Thymus (tissue), 11 donors: ENCODE data around the gene SATB2. TPM values are rescaled to one million over a fixed set of nuclear protein-coding genes. Genes with fewer than 3 reads are reported as not detected.

Experiments
- DNase-seq, 9 donors: peaks; one replicate each; pipeline ENCODE4 v3.0.0-alpha.2; 2013; ENCODE audit warnings: low spot score in 9 of 9, low read depth in 6 of 9, missing footprints in 1 of 9
- H3K27ac ChIP-seq, 2 donors: one replicate each; pipeline ENCODE4 v1.5.1; 2013; ENCODE audit warnings: control low read depth in 1 of 2, low read depth in 1 of 2, low read length in 1 of 2, mild to moderate bottlenecking in 1 of 2, moderate library complexity in 1 of 2
- H3K27me3 ChIP-seq, 2 donors: one replicate each; pipeline ENCODE4 v1.5.1; 2013; ENCODE audit warnings: low read length in 1 of 2; ENCODE audit not compliant: control insufficient read depth in 2 of 2, insufficient read depth in 1 of 2
- H3K36me3 ChIP-seq, 2 donors: one replicate each; pipeline ENCODE4 v1.5.1; 2013; ENCODE audit warnings: low read length in 1 of 2, mild to moderate bottlenecking in 1 of 2, moderate library complexity in 1 of 2; ENCODE audit not compliant: control insufficient read depth in 2 of 2, insufficient read depth in 2 of 2
- H3K4me1 ChIP-seq, 2 donors: one replicate each; pipeline ENCODE4 v1.5.1; 2013; ENCODE audit warnings: low read length in 2 of 2; ENCODE audit not compliant: control insufficient read depth in 2 of 2, insufficient read depth in 2 of 2
- H3K4me3 ChIP-seq, 2 donors: one replicate each; pipeline ENCODE4 v1.5.1; 2013; ENCODE audit warnings: low read length in 2 of 2, control low read depth in 1 of 2, mild to moderate bottlenecking in 1 of 2
- H3K9me3 ChIP-seq, 2 donors: one replicate each; pipeline ENCODE4 v1.5.1; 2013; ENCODE audit warnings: low read length in 1 of 2, mild to moderate bottlenecking in 1 of 2; ENCODE audit not compliant: control insufficient read depth in 2 of 2, insufficient read depth in 1 of 2
- WGBS: extraction: QIAGEN DNeasy Blood & Tissue Kit; methylation state at CpG from one replicate; pipeline ENCODE4 v1.1.7; 2013; 5-methylcytosine and 5-hydroxymethylcytosine counted together
- polyA plus RNA-seq: library from polyadenylated mRNA; stranded (reverse); fragments of 200-250 nt; gene quantifications from one replicate; pipeline ENCODE4 v1.2.3, GENCODE V29; 2013
- total RNA-seq: library from RNA; stranded (reverse); fragments of 120-200 nt; gene quantifications from one replicate; pipeline ENCODE4 v1.2.4, GENCODE V29; 2013
- donor health status: healthy.

SATB2 gene
- total and polyA plus RNA-seq, 2 donors, result 0.38 to 0.73 TPM

DNA sequence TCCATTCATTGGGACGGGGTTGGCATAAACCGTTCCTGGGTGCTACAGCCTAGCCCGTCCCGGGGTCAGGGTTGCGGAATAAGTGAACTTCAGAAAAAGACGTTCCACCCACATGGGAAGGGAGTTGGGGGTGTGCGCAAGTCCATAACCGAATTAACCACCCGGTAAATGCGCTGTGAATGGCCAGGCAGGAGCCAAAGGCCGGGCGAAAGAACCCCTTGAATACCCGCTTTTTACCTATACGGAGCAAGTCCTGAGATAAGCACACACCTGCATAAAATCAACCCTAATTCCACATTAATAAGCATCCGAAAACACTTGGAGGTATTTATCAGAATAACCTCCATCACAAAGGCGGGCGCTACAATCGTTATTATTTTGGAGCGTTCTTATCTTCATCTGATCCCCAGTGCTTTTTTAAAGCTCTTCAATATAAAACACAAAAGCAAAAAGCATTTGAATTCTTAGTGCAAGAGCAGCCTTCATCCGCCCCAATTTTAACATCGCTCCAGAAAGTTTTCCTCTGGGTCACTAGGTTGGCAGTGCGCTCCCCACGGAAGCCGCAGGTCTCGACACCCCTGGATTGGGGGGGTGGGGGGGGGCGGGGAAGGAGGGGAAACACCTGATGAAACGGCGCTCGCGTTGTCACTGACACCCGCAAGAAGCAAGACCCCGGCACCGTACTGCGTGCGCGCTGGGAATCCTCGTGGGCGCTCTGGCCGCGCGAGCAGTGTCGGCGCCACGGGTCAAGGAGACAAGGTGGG, 1.2 kb downstream of the SATB2 start:
- H3K4me1 ChIP-seq, result peaks cover 4 to 12% of the 10 kb centered on the region in 2 donors
- DNase-seq, result no peak
- 7% methylated on average over 44 of the region's 44 CpGs for WGBS
- no peak overlapping the region for H3K4me3 ChIP-seq
- no peak overlapping the region for H3K27ac ChIP-seq
- H3K9me3 ChIP-seq, result peaks cover 0 to 7% of the 10 kb centered on the region in 2 donors
- peaks cover 61 to 93% of the 10 kb centered on the region in 2 donors for H3K27me3 ChIP-seq
- no peaks in the 10 kb centered on the region for H3K36me3 ChIP-seq

DNA sequence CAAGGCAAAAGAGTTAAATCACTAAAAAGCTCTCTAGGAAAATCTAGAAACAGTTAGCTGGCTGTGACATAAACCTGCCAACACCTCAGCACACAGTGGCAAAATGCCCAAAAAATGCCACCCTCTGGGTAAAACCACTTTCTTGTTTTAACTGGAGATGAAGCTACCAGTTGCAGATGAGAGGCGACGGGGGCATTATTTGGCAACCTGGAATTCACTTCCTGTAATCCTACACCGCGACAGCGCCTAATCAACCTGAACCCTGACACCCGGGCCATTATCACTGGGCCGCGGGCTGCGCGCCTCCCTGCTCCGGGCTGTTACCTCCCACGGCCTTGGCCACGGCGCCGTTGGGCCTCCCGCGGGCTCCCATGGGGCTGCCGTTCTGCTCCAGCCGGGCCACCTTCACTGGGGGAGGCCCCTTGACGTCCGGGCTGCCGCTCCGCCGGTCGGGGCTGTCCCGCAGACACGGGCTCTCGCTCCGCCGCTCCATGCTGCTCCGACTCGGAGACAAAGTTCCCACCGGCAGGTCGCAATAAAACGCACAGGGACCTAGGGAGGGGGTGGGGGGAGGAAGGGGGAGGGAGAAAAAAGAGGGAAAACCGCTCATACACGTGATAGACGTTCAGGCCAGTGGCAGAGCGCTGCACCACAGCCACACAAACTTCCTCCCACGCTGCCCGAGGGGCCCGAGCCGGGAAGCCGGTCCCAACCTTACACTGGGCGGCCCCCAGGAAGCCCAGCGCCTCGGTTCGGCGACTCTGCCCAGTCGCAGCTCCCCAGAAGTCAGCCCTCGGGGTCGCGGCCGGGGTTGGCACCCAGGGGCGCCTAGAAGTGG, 2.0 kb downstream of the SATB2 start:
- peaks cover 4 to 12% of the 10 kb centered on the region in 2 donors for H3K4me1 ChIP-seq
- no peak overlapping the region for H3K4me3 ChIP-seq
- peaks cover 59 to 87% of the 10 kb centered on the region in 2 donors for H3K27me3 ChIP-seq
- peaks cover 0 to 7% of the 10 kb centered on the region in 2 donors for H3K9me3 ChIP-seq
- H3K36me3 ChIP-seq, result no peaks in the 10 kb centered on the region
- H3K27ac ChIP-seq, result no peak overlapping the region
- DNase-seq, result no peak
- 3% methylated on average over 55 of the region's 55 CpGs for WGBS

DNA sequence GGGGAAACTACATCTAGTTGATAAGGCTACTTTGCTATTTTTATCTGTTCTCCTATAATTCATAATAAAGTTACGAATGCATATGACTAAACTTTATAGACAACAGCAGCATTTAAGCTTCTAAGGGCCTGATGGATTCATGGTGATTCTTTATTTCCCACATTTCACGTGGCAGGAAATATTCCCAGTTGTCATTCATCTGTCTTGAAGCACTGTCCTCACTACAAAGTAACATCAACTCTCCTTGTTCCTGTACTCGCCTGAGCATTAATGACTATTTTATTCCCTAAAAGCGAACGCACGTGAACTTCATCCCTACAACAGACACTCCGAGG, 2.6 kb downstream of the SATB2 start:
- Histone ChIP-seq H3K9me3 (peaks cover 0 to 7% of the 10 kb centered on the region in 2 donors), H3K36me3 (no peaks in the 10 kb centered on the region), H3K27ac (no peak overlapping the region), H3K27me3 (peaks cover 55 to 81% of the 10 kb centered on the region in 2 donors), H3K4me1 (peaks cover 4 to 12% of the 10 kb centered on the region in 2 donors), H3K4me3 (no peak overlapping the region)
- 37% methylated on average over 7 of the region's 7 CpGs for WGBS
- DNase-seq, result no peak

DNA sequence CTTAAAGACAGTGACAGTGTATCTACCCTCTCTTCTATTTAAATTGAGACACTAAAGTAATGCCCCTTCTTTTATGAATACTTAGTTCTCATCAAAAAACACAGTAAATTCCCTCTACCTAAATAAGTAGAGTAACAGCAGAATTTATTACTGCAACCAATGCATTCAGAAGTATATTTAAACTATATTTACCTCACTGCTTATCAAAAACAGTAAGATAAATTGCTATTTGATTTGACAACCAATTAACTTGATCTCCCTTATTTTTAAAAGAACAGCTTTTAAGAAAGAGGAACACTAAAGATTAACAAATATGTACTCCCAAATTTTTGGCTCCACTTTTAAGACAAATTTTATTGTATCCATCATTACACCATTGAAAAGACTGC, 4.8 kb downstream of the SATB2 start:
- DNase-seq, result no peak
- peaks cover 34 to 62% of the 10 kb centered on the region in 2 donors for H3K27me3 ChIP-seq

DNA sequence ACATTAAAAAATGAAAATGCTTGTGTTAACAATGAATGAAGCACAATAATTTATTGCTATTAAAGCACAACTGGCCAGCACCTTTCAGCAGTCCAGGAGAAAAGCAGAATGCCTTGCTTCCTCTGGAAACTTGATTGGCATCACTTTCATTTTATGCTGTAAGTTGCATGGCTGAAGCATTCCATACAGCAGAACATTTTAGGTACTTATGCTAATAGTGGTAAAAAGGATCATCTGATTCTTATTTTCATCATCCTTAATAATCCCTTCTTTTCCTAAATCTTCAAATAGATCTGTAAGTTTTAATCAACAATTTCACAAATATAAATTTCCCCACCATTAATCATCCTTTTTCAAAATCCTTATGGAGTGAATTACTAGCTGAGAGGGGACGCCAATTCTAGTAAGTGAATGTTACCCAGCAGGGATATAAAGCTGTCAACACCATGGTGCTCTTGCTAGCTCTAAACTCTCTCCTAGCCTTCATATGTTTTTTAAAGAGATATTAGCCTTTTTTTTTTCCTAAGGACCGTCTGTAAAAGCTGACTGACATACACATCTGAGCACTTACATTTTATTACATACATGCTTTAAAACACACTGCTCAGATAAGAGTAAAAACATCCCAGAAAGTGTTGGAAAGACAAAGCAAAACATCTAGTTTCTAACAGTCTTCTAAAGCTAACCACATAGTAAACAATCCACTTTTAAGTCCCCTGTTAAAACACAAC, 5.3 kb downstream of the SATB2 start:
- 61% methylated on average over 2 of the region's 2 CpGs for WGBS
- Histone ChIP-seq H3K27me3 (peaks cover 29 to 57% of the 10 kb centered on the region in 2 donors), H3K36me3 (no peaks in the 10 kb centered on the region), H3K27ac (no peak overlapping the region), H3K4me1 (peaks cover 0 to 4% of the 10 kb centered on the region in 2 donors), H3K4me3 (no peak overlapping the region), H3K9me3 (no peaks in the 10 kb centered on the region)
- DNase-seq, result no peak

More for the DNA sequence above, 4.8 kb downstream of the SATB2 start:
- H3K36me3 ChIP-seq, result no peaks in the 10 kb centered on the region
- no peak overlapping the region for H3K4me3 ChIP-seq
- H3K9me3 ChIP-seq, result no peaks in the 10 kb centered on the region
- H3K27ac ChIP-seq, result no peak overlapping the region
- peaks cover 3 to 4% of the 10 kb centered on the region in 2 donors for H3K4me1 ChIP-seq

DNA sequence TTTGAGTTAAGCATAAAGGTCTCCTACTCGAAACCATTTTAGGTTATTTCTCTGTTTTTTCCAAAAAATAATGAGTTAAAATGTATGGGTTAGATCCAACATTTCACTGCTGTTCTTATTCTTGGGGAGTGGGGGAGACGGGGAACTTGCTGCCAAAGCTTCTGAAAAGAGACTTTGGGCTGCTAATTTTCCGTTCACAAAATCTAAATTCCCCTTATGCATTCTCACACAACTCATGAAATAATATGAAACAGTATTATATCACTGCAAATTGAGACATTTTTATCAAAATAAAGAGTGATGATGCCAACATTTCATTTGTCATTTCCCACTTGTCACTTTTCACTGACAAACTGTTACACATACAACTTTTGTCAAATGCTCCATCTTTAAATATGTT, 7.8 kb downstream of the SATB2 start:
- no peak overlapping the region for H3K27ac ChIP-seq
- no peak overlapping the region for H3K4me3 ChIP-seq
- no peaks in the 10 kb centered on the region for H3K4me1 ChIP-seq
- no peak for DNase-seq
- H3K36me3 ChIP-seq, result no peaks in the 10 kb centered on the region
- peaks cover 6 to 35% of the 10 kb centered on the region in 2 donors for H3K27me3 ChIP-seq
- H3K9me3 ChIP-seq, result no peaks in the 10 kb centered on the region
- 89% methylated on average over 3 of the region's 3 CpGs for WGBS

DNA sequence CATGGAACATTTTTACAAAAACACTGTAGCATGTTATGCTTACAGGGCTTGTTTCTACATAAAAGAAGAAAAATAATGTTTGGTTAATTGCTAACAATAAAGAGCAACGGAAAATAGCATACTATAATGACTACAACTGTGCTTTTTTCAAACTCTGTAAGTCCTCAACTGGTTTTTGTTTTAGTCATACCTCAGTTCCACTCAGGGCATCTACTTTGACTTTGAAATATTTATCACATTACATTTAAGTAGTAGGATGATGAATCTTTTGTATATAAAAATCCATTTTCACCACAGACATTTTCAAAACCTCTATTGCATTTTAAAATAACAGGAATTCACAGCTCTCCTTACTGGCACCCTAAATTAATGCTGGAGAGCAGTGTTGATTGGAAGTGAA, 8.3 kb downstream of the SATB2 start:
- Histone ChIP-seq H3K27me3 (peaks cover 9 to 31% of the 10 kb centered on the region in 2 donors), H3K27ac (no peak overlapping the region)

DNA sequence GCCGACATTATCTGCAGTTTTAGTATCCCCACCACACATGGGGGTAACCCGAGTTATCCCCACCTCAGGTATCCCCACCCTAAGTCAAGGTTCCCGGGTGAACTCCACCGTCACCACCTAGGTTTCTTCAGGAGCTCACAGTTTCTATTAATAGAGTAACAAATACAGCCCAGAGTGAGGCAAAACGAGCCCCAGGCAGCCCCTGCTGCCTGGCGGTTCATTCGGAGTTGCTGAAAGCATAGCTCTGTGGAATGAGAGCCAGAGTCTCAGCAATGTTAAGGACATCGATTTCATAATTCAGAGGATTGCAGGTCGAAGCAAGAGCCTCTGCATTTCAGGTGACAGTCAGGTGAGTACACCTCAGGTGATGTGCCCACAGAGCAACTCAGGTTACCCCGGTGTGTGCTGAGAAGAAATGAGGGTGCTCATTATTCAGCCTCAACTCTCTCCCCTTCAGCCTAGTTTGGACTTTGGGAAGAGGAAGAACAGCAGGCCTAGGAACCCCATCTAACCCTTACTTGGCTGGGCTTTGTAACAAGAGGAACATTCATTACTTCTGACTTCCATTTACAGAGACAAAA, 10.7 kb downstream of the SATB2 start:
- Histone ChIP-seq H3K36me3 (no peaks in the 10 kb centered on the region), H3K9me3 (no peaks in the 10 kb centered on the region), H3K27me3 (peaks cover 3 to 11% of the 10 kb centered on the region in 2 donors), H3K4me3 (no peak overlapping the region), H3K4me1 (no peaks in the 10 kb centered on the region), H3K27ac (no peak overlapping the region)
- no peak for DNase-seq
- WGBS, result 84% methylated on average over 10 of the region's 10 CpGs

More for the DNA sequence above, 8.3 kb downstream of the SATB2 start:
- Histone ChIP-seq H3K4me1 (no peaks in the 10 kb centered on the region), H3K4me3 (no peak overlapping the region), H3K9me3 (no peaks in the 10 kb centered on the region), H3K36me3 (no peaks in the 10 kb centered on the region)
- 86% methylated on average over 1 of the region's 1 CpG for WGBS
- no peak for DNase-seq
